GM12891 (cell line): ENCODE results near the gene GUCA2B.

Experiments
- POLR2A ChIP-seq: IDR thresholded peaks from 2 replicates; pipeline ENCODE4 v1.6.1; 2011; ENCODE audit warnings: low read depth, low read length, control low read depth
- POLR2AphosphoS5 ChIP-seq: IDR thresholded peaks from 2 replicates; pipeline ENCODE4 v1.6.1; 2011; ENCODE audit warnings: low read depth, low read length, control low read depth
- POU2F2 ChIP-seq: IDR thresholded peaks from 2 replicates; pipeline ENCODE4 v1.6.1; 2011; ENCODE audit warnings: low read depth, mild to moderate bottlenecking, control low read depth, low read length, moderate library complexity
- TAF1 ChIP-seq: IDR thresholded peaks from 2 replicates; pipeline ENCODE4 v1.6.1; 2011; ENCODE audit warnings: low read depth, low read length, control low read depth

- TF ChIP-seq POLR2A: no peak
- no peak for TF ChIP-seq POU2F2
- TF ChIP-seq POLR2AphosphoS5: no peak
- TF ChIP-seq TAF1: no peak
These were observed 2.6 kb upstream of the GUCA2B start for GRCh38 chr1:42150651-42151050.
